GM12872 (cell line): ENCODE data around the gene ASB1.

Source experiments
- TF ChIP-seq, protein P1 (sequence below): IDR thresholded peaks from 3 replicates; pipeline ENCODE4 v1.5.1; 2011; ENCODE audit warnings: low read depth, mild to moderate bottlenecking, low read length, moderate library complexity; ENCODE audit not compliant: insufficient read depth

ASB1 gene

DNA sequence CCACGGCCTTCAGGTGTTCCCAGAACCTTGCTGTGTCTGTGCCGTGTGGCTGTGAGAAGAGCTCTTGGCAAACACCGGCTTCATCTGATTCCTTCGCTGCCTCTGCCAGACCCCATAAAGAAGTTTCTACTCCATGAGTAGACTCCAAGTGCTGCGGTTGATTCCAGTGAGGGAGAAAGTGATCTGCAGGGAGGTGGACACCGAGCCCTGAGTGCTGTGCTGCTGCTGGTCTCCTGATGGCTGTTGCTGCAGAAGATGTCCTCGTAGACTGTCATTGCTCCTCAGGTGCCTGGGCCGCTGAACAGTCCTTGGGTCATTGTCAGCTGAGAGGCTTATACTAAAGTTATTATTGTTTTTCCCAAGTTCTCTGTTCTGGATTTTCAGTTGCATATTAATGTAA, 19.6 kb downstream of the ASB1 start:
- TF ChIP-seq, protein P1, sequence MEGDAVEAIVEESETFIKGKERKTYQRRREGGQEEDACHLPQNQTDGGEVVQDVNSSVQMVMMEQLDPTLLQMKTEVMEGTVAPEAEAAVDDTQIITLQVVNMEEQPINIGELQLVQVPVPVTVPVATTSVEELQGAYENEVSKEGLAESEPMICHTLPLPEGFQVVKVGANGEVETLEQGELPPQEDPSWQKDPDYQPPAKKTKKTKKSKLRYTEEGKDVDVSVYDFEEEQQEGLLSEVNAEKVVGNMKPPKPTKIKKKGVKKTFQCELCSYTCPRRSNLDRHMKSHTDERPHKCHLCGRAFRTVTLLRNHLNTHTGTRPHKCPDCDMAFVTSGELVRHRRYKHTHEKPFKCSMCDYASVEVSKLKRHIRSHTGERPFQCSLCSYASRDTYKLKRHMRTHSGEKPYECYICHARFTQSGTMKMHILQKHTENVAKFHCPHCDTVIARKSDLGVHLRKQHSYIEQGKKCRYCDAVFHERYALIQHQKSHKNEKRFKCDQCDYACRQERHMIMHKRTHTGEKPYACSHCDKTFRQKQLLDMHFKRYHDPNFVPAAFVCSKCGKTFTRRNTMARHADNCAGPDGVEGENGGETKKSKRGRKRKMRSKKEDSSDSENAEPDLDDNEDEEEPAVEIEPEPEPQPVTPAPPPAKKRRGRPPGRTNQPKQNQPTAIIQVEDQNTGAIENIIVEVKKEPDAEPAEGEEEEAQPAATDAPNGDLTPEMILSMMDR: no peak

DNA sequence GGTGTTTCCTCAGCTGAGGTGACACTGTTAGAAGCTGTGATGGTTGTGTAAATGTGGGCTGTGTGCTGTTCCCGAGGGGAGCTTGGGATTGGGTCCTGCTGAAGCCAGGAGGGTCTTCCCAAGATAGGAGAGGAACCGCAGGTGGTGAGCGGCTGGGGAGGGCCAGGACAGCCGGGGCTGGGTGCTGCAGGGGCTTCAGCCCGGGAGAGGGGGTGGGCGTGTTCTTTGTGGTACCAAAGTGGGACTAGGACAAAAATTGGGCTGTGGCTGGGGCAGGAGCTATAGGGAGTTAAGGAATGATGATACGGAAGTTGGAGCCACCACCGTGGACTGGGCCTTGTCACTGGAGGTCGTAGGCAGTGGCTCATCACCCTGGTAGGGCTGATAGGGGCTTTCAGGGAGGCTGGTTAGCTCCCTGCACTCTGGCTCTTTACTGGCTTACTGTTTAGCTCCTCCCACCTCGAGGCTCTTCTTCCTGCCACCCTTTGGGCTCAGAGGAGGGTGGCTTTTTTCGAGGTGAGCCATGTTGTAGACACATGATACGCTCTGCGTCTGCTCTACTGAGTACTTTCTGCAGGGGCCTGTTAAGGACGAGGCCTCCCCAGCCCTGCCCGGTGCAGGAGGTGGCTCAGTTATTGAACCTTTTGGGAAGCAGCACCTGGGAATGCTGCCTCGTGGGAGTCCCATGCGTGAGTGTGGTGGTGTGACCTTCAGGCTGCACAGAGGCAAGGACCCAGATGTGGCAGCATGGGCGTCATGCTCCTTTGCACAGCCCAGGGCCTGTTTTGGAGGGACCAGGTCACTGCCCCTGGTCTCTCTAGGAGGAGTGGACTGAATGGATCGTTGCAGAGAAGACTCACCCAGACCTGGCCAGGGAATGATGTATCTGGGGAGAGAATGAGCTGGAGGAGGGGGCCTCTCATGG, 21.6 kb downstream of the ASB1 start:
- TF ChIP-seq, protein P1: no peak

DNA sequence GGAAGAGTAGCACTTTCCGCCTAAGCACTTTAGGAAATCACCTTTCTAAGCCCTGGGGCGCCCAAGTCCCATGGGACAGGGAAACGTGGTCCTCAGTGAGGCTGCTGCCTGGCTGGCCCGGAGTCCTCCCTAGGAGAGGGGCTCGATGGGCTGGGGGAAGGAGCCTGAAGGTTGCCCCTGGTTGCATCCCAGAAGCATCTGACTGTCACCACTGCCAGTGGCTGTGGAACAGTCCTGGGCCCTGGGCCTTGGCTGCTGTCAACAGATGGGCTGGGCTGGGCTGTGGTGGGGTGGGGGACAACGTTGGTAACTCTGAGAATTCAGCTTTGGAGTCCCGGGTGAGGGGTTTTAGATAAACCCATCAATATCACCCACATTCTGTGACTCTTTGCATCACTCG, 22.5 kb downstream of the ASB1 start:
- TF ChIP-seq, protein P1: no peak

DNA sequence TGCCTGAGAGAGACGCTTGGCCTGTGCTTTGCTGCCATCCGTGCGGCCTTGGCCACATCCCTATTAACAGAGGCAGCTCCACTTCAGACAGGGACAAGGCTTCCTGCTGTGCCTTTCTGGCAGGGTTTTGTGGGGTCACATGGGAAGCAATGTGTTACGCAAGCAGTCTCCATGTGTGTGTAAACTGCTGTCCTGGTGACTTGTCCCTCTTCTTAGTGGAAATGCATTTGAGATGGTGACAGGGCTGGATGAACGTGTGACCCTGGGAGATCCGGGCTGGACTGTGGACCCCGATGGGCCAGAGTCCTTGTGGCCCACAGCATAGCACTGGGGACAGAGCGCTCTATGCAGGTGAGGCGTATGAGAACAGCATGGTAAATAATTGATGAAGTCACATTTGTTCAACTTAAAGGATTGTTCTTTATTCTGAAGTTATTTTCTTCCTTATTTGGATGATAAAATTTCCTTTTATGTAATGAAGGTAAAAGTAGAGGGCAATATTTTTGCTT, 23.2 kb downstream of the ASB1 start:
- TF ChIP-seq, protein P1: no peak

DNA sequence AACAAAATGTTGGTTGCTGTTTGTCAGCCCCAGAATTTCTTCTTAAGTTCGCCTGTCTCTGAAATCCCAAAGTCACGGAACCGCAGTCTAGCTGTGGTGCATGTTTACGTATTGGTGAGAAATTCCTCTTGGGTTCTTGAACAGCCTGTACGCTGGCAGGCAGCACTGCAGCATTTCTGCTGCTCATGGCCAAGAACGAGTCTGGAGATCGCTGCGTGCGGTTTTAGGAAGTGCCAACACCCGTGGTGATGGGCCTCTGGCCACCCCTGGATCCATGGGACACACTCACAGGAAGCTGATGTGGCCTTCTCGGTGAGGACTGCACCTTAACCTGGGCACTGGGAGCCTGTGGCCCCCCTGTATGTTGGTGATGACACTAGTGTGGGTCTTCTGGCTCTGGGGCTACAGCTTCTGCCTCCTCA, 23.7 kb downstream of the ASB1 start:
- TF ChIP-seq, protein P1: no peak

DNA sequence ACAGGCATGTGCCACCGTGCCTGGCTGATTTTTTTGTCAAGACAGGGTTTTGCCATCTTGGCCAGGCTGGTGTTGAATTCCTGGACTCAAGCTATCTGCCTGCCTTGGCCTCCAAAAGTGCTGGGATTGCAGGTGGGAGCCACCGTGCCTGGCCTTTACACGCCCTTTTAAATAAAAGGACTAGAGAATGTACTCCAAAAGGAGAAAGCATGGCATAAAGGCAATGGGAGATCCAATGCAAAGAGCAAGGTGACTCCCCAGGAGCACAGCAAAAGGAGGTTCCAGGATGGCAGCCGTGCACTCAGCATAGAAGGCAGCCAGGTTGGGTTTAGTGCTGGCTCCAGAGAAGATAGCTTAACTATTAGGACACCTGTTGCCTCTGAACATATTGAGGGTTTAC, 27.1 kb downstream of the ASB1 start:
- TF ChIP-seq, protein P1: no peak

DNA sequence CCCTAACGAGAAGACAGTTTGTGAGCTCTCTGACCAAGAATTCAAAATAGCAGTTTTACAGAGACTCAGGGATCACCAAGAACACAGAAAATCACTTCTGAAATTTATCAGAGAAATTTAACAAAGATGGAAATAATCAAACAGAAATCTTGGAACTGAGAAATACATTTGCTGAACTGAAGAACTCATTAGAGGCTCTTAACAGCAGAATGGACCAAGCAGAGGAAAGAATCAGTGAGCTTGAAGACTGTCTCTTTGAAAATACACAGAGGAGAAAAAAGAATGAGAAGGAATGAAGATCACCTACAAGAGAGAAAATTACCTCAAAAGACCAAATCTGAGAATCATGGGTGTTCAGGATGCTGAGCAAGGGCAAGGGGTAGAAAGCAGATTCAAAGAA, 29.7 kb downstream of the ASB1 start:
- TF ChIP-seq, protein P1: no peak
